Pancreas (tissue), 10 donors: ENCODE results near the gene EFHC1. TPM values are rescaled to one million over a fixed set of nuclear protein-coding genes. Genes with fewer than 3 reads are reported as not detected.
A peak's percentile ranks its signal among the peaks of the same experiment; 100 is the strongest.
"Not testable (repeated sequence)": the region's sequence is repeated elsewhere in the genome, so short reads cannot be mapped to it uniquely, and the experiment has no call there.

Source experiments
- ATAC-seq, 4 donors: fragments of 200-7000 bp; cut with Tn5 transposase; one replicate each; pipeline versions ENCODE4 v1.8.0 to v1.9.1; 2020; ENCODE audit warnings: mild to moderate bottlenecking in 4 of 4, moderate library complexity in 4 of 4
- DNase-seq, 6 donors: peaks; one replicate each; pipeline ENCODE4 v3.0.0-alpha.2; 2020
- FAIRE-seq: peaks from 2 replicates; lab custom pipeline; 2012; peaks lifted over from hg19 to GRCh38; lab: Jason Lieb, UNC
- H3K27ac ChIP-seq, 4 donors: fragments of 200-600 bp; sonication (generic); 1 replicate in 3 of 4; 2 replicates in 1 of 4; pipeline versions ENCODE4 v1.5.0 to v1.8.0; 2020
- H3K27me3 ChIP-seq, 4 donors: fragments of 200-600 bp; one replicate each; pipeline ENCODE4 v1.8.0; 2021
- H3K36me3 ChIP-seq, 3 donors: fragments of 200-600 bp; sonication (generic) in 1 of 3; one replicate each; pipeline versions ENCODE4 v1.5.0 to v1.8.0; 2020 to 2021
- H3K4me1 ChIP-seq, 3 donors: fragments of 200-600 bp; one replicate each; pipeline ENCODE4 v1.8.0; 2021
- H3K4me3 ChIP-seq, 4 donors: fragments of 200-600 bp; sonication (generic) in 2 of 4; one replicate each; pipeline versions ENCODE4 v1.5.0 to v1.8.0; 2020 to 2021
- H3K9me3 ChIP-seq, 4 donors: fragments of 200-600 bp; one replicate each; pipeline ENCODE4 v1.8.0; 2021
- WGBS, 2 donors: extraction: QIAGEN DNeasy Blood & Tissue Kit; methylation state at CpG; one replicate each; pipeline ENCODE4 v1.1.7; 2013; 5-methylcytosine and 5-hydroxymethylcytosine counted together
- intact Hi-C, 3 donors: fragments of 100-400 bp; cut with DNase I; formaldehyde crosslinking; loops; one replicate each; pipeline versions ENCODE4 v1.11.1 to v1.14.2; 2022
- polyA plus RNA-seq, 2 donors: library from polyadenylated mRNA; stranded (reverse); fragments of 200-250 nt; gene quantifications; one replicate each; pipeline ENCODE4 v1.2.3, GENCODE V29; 2013
- total RNA-seq, 6 donors: library from RNA; stranded (reverse); fragmentation: NEBNext Ultra II Directional in 4 of 6; extraction: Animal tissue kit (Norgen Biotek cat#: 25700) in 4 of 6; gene quantifications; one replicate each; pipeline versions ENCODE4 v1.2.1 to v1.2.4, GENCODE V29; 2021 to 2023
- TF ChIP-seq, protein P1 (sequence below), 4 donors: fragments of 200-600 bp; sonication (generic) in 3 of 4; IDR thresholded peaks; one replicate each; pipeline versions ENCODE4 v1.5.0 to v1.8.0; 2021; ENCODE audit warnings: antibody characterized with exemption in 4 of 4
- donor health status: healthy with polysubstance abuse.
- donor health status: DM: no; HTN: no; CAD: no; lungs with moderate emphysema.
- donor health status: DM: no; HTN: no; CAD: no.
- donor health status: control.
- donor health status: control.
- donor health status: Bipolar disorder and iron deficiency.
- donor health status: DM: yes; HTN: yes; CAD: no.
- donor health status: DM: no; HTN: no; CAD: no.
- donor health status: DM: no; HTN: no; CAD: no.
- donor health status: DM: yes; HTN: yes; CAD: no.

EFHC1 gene
- total and polyA plus RNA-seq, 8 donors, result 5.5 to 39.0 (median 10.4) TPM

DNA sequence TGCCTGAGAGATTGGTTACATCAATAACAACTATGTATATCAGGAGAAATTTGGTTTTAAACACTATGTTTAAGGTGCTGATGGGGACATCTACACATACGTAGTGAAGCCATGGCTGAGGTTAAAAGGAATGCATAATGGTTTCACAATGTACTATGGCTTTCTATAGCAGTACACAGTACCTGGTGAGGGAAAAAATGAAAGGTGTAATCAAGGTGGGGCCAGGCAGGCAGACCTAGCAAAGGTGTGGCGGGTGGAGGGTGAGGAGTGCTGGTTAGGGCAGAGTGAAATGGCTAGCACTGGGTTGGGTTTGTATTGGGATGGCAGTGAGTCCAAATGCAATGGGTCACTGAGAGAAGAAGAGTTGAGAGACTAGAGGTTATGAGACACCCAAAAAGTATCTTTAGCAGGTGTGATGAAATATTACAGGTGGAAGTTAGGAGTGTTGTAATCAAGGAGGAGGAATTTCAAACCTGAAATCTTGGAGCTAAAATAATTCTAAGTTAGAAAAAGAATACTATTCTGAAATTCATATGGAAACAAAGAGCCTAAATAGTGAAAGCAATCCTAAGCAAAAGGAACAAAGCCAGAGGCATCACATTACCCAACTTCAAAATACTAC lies 35.9 kb upstream of the EFHC1 start:
- no peak for ATAC-seq
- FAIRE-seq, result no peak
- no peaks in the 10 kb centered on the region for H3K27me3 ChIP-seq
- no peak overlapping the region for H3K4me3 ChIP-seq
- no peak for DNase-seq
- H3K36me3 ChIP-seq, result no peaks in the 10 kb centered on the region
- no peak overlapping the region for H3K27ac ChIP-seq
- TF ChIP-seq, protein P1, sequence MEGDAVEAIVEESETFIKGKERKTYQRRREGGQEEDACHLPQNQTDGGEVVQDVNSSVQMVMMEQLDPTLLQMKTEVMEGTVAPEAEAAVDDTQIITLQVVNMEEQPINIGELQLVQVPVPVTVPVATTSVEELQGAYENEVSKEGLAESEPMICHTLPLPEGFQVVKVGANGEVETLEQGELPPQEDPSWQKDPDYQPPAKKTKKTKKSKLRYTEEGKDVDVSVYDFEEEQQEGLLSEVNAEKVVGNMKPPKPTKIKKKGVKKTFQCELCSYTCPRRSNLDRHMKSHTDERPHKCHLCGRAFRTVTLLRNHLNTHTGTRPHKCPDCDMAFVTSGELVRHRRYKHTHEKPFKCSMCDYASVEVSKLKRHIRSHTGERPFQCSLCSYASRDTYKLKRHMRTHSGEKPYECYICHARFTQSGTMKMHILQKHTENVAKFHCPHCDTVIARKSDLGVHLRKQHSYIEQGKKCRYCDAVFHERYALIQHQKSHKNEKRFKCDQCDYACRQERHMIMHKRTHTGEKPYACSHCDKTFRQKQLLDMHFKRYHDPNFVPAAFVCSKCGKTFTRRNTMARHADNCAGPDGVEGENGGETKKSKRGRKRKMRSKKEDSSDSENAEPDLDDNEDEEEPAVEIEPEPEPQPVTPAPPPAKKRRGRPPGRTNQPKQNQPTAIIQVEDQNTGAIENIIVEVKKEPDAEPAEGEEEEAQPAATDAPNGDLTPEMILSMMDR (IDR thresholded peaks at IDR 0.05), result no peak
- peaks cover 4 to 6% (median 4%) of the 10 kb centered on the region in 3 donors for H3K4me1 ChIP-seq
- intact Hi-C loops, result loop anchor here in 1 of 3 donors (10.0 kb wide), 1 partner anchor 89 kb away; no protein-coding TSS in a partner anchor
- no peaks in the 10 kb centered on the region for H3K9me3 ChIP-seq
- WGBS, 2 donors, result 79 to 95% methylated on average over 2 of the region's 2 CpGs

DNA sequence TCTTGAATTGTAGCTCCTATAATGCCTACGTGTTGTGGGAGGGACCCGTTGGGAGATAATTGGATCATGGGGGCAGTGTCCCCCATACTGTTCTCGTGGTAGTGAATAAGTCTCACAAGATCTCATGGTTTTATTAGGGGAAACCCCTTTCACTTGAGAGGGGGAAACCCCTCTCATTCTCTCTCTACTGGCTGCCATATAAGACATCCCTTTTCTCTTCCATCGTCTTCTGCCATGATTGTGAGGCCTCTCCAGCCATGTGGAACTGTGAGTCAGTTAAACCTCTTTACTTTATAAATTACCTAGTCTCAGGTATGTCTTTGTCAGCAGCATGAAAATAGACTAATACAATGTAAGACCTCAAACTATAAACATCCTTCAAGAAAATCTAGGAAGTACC lies 35.1 kb upstream of the EFHC1 start:
- H3K9me3 ChIP-seq, result no peaks in the 10 kb centered on the region
- H3K4me1 ChIP-seq, result peaks cover 9 to 15% (median 12%) of the 10 kb centered on the region in 3 donors
- TF ChIP-seq, protein P1 (IDR thresholded peaks at IDR 0.05), result no peak
- H3K4me3 ChIP-seq, result no peak overlapping the region
- FAIRE-seq, result no peak
- intact Hi-C loops, result loop anchor here in 1 of 3 donors (10.0 kb wide), 1 partner anchor 90 kb away; no protein-coding TSS in a partner anchor
- WGBS, 2 donors, result 83 to 93% methylated on average over 4 of the region's 4 CpGs
- no peak for DNase-seq
- H3K27me3 ChIP-seq, result no peaks in the 10 kb centered on the region
- H3K27ac ChIP-seq, result no peak overlapping the region
- no peak for ATAC-seq
- no peaks in the 10 kb centered on the region for H3K36me3 ChIP-seq

DNA sequence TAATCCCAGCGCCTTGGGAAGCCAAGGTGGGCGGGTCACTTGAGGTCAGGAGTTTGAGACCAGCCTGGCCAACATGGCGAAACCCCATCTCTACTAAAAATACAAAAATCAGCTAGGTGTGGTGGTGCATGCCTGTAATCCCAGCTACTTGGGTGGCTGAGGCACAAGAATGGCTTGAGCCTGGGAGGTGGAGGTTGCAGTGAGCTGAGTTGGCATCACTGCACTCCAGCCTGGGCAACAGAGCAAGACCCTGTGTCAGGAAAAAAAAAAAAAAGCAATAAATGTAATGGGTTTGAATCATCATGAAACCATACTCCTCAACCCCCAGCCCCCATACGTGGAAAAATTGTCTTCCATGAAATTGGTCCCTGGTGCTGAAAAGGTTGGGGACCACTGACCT lies 32.0 kb upstream of the EFHC1 start:
- Histone ChIP-seq H3K4me1 (peaks cover 9 to 23% (median 21%) of the 10 kb centered on the region in 3 donors), H3K27ac (peak overlapping the region in 1 of 4 donors; percentile 56)
- H3K9me3 ChIP-seq, DNase-seq, FAIRE-seq, ATAC-seq, H3K4me3 ChIP-seq, H3K36me3 ChIP-seq, H3K27me3 ChIP-seq: not testable (repeated sequence)
- intact Hi-C loops, result loop anchor here in 1 of 3 donors (10.0 kb wide), 1 partner anchor 93 kb away; no protein-coding TSS in a partner anchor
- WGBS, 2 donors, result 81 to 84% methylated on average over 4 of the region's 4 CpGs

DNA sequence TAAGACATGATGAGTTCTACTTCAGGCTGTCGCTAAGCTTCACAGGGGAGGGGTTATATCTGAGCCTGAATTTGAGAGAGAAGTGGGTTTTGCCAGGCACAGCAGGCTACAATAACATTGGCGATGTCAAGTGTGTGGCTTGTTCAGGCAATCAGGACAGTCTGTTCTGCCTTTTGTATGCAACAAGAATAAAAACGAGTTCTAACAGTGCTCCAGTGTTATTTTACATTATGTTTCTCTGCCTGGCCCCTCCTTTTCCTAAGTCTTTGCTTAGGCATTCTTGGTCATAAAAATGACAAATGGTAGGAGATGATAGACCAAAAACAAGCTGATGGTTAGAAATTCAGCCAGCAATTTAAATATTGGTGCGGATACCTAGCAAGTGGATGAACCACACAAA lies 31.4 kb upstream of the EFHC1 start:
- H3K4me1 ChIP-seq, result peaks cover 9 to 23% (median 21%) of the 10 kb centered on the region in 3 donors
- DNase-seq (no peak), ATAC-seq (no peak), FAIRE-seq (no peak)
- H3K9me3 ChIP-seq, result no peaks in the 10 kb centered on the region
- intact Hi-C loops, result loop anchor here in 1 of 3 donors (10.0 kb wide), 1 partner anchor 94 kb away; no protein-coding TSS in a partner anchor
- H3K27me3 ChIP-seq, result no peaks in the 10 kb centered on the region
- TF ChIP-seq, protein P1 (IDR thresholded peaks at IDR 0.05), result no peak
- peak overlapping the region; percentile 7 to 58 (median 50) for H3K27ac ChIP-seq
- WGBS, 2 donors, result 72 to 79% methylated on average over 4 of the region's 4 CpGs
- no peak overlapping the region for H3K4me3 ChIP-seq
- H3K36me3 ChIP-seq, result no peaks in the 10 kb centered on the region

DNA sequence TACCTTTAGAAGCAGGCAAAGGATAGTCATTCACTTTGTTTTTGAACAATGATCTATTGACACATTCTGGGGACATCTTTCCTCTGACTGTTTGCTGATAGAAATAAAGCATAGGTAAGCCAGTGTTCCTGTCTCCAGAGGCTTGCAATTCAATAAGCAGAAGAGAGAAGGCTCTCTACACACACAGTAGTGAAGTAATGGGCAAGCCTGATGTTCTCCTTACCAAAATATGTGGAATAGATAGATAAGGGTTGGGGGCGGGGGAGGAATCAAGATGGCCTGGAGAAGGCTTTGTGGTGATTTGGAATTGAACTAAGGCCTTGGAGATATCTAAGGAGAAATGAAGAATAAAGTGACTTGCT lies 30.9 kb upstream of the EFHC1 start:
- peak overlapping the region; percentile 7 to 58 (median 50) for H3K27ac ChIP-seq
- H3K4me1 ChIP-seq, result peaks cover 9 to 23% (median 21%) of the 10 kb centered on the region in 3 donors
- H3K9me3 ChIP-seq, result no peaks in the 10 kb centered on the region
- H3K4me3 ChIP-seq, result no peak overlapping the region
- no peaks in the 10 kb centered on the region for H3K27me3 ChIP-seq
- intact Hi-C loops, result loop anchor here in 1 of 3 donors (10.0 kb wide), 1 partner anchor 94 kb away; no protein-coding TSS in a partner anchor
- 20 to 29% methylated on average over 1 of the region's 1 CpG for WGBS, 2 donors
- H3K36me3 ChIP-seq, result no peaks in the 10 kb centered on the region
- TF ChIP-seq, protein P1 (IDR thresholded peaks at IDR 0.05), result no peak
- FAIRE-seq, result no peak
- ATAC-seq, result peak; percentile 25 to 55 (median 34)
- DNase-seq, result no peak
